Choroid plexus epithelial cell (primary cell): Measurements from ENCODE around the gene CEMIP2.

ENCODE experiments used
- DNase-seq: peaks from one replicate; pipeline ENCODE4 v3.0.0-alpha.2; 2010; ENCODE audit warnings: low read depth
- H3K4me3 ChIP-seq: 2 replicates; pipeline ENCODE4 v1.5.1; 2011; ENCODE audit warnings: low read depth, mild to moderate bottlenecking, control low read depth, low read length, moderate library complexity
- TF ChIP-seq, protein P1 (sequence below): conservative IDR thresholded peaks from 2 replicates; pipeline ENCODE4 v1.5.1; 2011; ENCODE audit warnings: low read depth, mild to moderate bottlenecking, control low read depth, inconsistent platforms, low read length, moderate library complexity

CEMIP2 gene

GRCh38 chr9:71765693-71766092 is 2.6 kb downstream of the CEMIP2 start:
- H3K4me3 ChIP-seq: peak overlapping the region; percentile 13
- TF ChIP-seq, protein P1, sequence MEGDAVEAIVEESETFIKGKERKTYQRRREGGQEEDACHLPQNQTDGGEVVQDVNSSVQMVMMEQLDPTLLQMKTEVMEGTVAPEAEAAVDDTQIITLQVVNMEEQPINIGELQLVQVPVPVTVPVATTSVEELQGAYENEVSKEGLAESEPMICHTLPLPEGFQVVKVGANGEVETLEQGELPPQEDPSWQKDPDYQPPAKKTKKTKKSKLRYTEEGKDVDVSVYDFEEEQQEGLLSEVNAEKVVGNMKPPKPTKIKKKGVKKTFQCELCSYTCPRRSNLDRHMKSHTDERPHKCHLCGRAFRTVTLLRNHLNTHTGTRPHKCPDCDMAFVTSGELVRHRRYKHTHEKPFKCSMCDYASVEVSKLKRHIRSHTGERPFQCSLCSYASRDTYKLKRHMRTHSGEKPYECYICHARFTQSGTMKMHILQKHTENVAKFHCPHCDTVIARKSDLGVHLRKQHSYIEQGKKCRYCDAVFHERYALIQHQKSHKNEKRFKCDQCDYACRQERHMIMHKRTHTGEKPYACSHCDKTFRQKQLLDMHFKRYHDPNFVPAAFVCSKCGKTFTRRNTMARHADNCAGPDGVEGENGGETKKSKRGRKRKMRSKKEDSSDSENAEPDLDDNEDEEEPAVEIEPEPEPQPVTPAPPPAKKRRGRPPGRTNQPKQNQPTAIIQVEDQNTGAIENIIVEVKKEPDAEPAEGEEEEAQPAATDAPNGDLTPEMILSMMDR: no peak
- DNase-seq: peak; percentile 53

GRCh38 chr9:71764891-71765290 is 3.4 kb downstream of the CEMIP2 start:
- no peak overlapping the region for H3K4me3 ChIP-seq
- no peak for DNase-seq
- TF ChIP-seq, protein P1: no peak

GRCh38 chr9:71764463-71764862 is 3.9 kb downstream of the CEMIP2 start:
- DNase-seq: no peak
- TF ChIP-seq, protein P1: no peak
- no peak overlapping the region for H3K4me3 ChIP-seq

DNA sequence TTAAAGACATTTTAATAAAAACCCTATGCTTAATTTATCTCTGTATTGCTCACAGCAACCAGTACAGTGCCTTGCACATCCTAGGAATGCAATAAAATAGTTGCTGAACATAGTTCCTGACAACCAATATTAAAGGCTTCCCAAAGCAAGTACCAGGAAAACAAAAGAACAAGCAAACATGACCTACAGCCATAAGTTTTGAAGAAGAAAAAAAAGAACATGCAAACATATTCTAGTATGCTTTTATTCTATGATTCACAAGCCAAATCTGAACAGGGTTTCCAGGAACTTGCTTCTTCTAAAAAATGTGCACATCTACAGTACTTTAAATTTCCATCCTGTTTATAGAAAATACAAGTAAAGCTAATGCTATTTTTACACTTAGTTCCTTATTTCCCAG is 4.5 kb downstream of the CEMIP2 start:
- TF ChIP-seq, protein P1: no peak
- no peak overlapping the region for H3K4me3 ChIP-seq
- DNase-seq: peak; percentile 62

- no peak overlapping the region for H3K4me3 ChIP-seq
- DNase-seq: peak; percentile 61
- TF ChIP-seq, protein P1: no peak
These were observed 5.2 kb downstream of the CEMIP2 start for GRCh38 chr9:71762900-71763653.

- no peak overlapping the region for H3K4me3 ChIP-seq
- no peak for DNase-seq
- TF ChIP-seq, protein P1: no peak
These were observed 6.4 kb downstream of the CEMIP2 start for GRCh38 chr9:71761938-71762353.

- TF ChIP-seq, protein P1: no peak
- no peak for DNase-seq
- H3K4me3 ChIP-seq: no peak overlapping the region
These were observed 7.4 kb downstream of the CEMIP2 start for GRCh38 chr9:71760901-71761300.
